Measurements from ENCODE around the gene SLC35F3.

- no peak for TF ChIP-seq GABPA (IDR thresholded peaks at IDR 0.05 in 1 of 2, conservative IDR thresholded peaks at IDR 0.05 in 1 of 2)
- no peak for TF ChIP-seq CTCF (IDR thresholded peaks at IDR 0.05; ENCODE audit: low read depth, low read length, missing input control)
- no peak for TF ChIP-seq JUND (IDR thresholded peaks at IDR 0.05)
- no peak for TF ChIP-seq TAF1 (conservative IDR thresholded peaks at IDR 0.05)
- no peak for TF ChIP-seq RAD21 (IDR thresholded peaks at IDR 0.05)
- TF ChIP-seq HNF4G (IDR thresholded peaks at IDR 0.05): no peak
- no peak for TF ChIP-seq ZBTB33 (IDR thresholded peaks at IDR 0.05)
- no peak for TF ChIP-seq RXRA (IDR thresholded peaks at IDR 0.05)
- no peak for TF ChIP-seq EGR1 (IDR thresholded peaks at IDR 0.05; ENCODE audit: low read depth in 2 of 2)
- TF ChIP-seq ATF3 (IDR thresholded peaks at IDR 0.05): no peak
- TF ChIP-seq NR2F2 (IDR thresholded peaks at IDR 0.05): no peak
- TF ChIP-seq REST (IDR thresholded peaks at IDR 0.05): no peak
Observed at GRCh38 chr1:234062166-234062565, 157.7 kb downstream of the SLC35F3 start.
